Measurements from ENCODE around the gene MARCHF3.
"Not testable (repeated sequence)": the region's sequence is repeated elsewhere in the genome, so short reads cannot be mapped to it uniquely, and the experiment has no call there.

MARCHF3 gene

GRCh38 chr5:126866851-126867636, 163.3 kb downstream of the MARCHF3 start:
- DNase-seq, result no peak

DNA sequence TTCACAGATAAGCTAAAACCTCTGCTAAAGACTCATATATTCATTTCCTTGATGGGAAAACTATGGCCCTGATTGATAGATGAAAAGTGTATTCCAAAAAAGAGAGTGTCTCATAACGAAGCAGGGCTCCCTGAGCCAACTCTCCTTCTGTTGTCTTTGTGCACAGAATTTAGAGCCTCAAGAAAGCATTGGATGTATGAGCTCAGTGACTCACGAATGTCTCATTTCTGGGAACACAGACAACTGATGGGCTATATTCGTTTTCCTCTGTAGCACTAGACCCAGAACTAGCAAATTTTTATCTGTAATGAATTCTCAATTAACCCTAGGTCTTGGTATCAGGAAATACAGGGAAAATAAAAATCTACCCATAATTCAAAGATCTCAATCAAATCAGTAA, 165.1 kb downstream of the MARCHF3 start:
- no peak for DNase-seq

DNA sequence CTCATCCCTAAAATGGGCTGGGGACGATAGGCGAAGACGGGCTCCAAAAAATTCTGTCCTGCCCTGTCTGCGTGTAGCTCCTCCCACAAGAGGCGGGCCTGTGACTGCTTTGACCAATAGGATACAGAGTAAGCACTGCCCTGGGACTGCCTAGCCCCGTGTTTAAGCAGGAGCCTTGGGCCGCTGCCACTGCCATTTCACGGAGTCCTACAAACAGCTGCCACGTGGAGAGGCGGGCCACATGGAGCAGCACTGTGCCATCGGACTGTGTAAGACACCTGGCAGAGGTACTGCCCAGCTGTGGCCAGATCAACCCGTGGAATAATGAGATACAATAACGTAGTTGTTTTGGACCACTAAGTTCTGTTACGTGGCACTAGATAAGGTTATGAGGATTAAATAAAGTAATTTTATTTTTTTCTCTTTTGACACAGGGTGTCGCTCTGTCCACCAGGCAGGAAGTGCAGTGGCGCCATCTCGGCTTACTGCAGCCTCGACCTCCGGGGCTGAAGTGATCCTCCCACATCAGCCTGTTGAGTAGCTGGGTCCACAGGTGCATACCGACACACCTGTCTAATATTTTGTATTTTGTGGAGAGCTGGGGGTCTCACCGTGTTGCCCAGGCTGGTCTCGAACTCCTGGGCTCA, 166.2 kb downstream of the MARCHF3 start:
- DNase-seq, result no peak

GRCh38 chr5:126863402-126863801, 167.0 kb downstream of the MARCHF3 start:
- no peak for DNase-seq

- DNase-seq, result no peak
Measured at GRCh38 chr5:126858441-126858840, 171.9 kb downstream of the MARCHF3 start.

GRCh38 chr5:126857472-126858410, 172.6 kb downstream of the MARCHF3 start:
- no peak for DNase-seq

DNA sequence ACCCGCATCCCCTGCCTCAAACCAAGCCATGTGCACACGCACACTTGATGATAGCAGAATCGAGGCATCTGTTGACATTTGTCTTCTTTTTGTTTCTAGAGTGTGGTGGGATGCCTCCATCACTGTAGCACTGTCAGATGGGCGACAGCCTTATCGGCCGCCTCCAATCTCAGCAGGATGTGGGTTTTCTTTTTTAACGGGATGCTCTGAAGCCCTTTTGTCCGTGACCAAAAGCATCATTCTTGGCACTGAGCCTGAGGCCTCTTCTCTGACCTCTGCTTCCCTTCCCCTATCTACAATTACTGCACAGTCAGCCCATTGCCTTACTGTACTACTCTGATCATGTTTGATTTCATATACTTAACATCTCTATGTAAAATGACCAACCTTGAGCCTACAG, 175.1 kb downstream of the MARCHF3 start:
- DNase-seq, result no peak

GRCh38 chr5:126854526-126855110, 175.7 kb downstream of the MARCHF3 start:
- no peak for DNase-seq

DNA sequence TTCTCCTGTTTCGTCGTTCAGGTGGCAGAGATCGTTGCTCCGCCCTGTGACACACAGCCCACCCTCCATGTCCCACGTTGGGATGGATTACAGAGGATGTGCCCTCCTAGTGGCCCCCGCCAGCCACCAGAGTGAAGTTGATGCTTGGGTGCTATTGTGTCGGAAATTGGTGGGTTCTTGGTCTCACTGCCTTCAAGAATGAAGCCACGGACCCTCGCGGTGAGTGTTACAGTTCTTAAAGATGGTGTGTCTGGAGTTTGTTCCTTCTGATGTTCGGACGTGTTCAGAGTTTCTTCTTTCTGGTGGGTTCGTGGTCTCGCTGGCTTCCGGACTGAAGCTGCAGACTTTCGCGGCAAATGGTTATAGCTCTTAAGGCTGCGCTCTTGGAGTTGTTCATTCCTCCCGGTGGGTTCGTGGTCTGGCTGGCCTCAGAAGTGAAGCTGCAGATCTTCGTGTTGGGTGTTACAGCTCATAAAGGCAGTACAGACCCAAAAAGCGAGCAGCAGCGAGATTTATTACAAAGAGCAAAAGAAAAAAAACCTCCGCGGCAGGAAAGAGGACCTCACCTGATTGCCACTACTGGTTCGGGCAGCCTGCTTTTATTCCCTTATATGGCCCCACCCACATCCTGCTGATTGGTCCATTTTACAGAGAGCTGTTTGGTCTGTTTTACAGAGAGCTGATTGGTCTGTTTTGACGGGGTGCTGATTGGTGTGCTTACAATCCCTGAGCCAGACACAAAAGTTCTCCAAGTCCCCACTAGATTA, 176.6 kb downstream of the MARCHF3 start:
- not testable (repeated sequence) for DNase-seq

GRCh38 chr5:126852841-126853271, 177.5 kb downstream of the MARCHF3 start:
- no peak for DNase-seq

DNA sequence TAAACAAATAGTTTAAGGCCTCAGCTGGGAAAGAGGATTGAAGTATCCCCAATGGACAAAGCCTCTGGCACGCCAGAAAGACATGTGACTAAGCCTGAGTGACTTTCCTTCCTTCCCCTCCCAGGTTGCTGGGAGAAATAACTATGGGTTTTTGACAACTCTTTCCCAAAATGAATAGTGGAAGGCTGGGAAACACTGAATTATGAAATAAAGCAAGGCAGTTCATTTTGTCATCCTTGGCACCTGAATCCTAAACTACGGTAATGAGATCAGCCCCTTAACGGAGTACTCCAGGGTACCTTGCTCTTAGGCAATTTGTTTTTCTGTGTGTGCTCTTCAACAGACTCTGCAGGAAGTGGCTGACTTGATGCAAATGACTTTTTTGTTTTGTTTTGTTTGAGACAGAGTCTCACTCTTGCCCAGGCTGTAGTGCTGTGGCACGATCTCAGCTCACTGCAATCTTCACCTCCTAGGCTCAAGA, 178.2 kb downstream of the MARCHF3 start:
- DNase-seq, result no peak

GRCh38 chr5:126851501-126852011, 178.8 kb downstream of the MARCHF3 start:
- DNase-seq, result no peak

- DNase-seq, result no peak
Measured at GRCh38 chr5:126849101-126849678, 181.2 kb downstream of the MARCHF3 start.

- no peak for DNase-seq
Measured at GRCh38 chr5:126848253-126848652, 182.1 kb downstream of the MARCHF3 start.

DNA sequence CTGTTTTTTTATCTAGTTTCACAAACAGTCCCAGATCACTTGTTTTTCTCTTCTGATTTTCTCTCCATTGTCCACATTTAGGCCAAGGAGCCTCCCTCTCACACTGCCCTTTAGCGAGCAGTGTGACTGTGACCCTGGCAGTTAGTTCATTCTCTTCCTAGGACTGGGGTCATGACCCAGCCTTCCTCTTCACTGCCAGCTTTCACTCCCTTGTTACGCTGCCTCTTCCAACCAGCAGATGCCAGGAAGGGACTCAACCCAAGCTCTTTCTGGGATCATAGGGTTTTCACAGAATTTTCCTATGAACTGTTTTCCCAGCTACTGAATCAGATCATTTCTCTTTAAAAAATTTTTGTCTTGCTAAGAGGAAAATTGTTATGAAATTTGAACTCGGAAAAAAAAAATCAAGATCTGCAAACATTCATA, 182.5 kb downstream of the MARCHF3 start:
- DNase-seq, result no peak

DNA sequence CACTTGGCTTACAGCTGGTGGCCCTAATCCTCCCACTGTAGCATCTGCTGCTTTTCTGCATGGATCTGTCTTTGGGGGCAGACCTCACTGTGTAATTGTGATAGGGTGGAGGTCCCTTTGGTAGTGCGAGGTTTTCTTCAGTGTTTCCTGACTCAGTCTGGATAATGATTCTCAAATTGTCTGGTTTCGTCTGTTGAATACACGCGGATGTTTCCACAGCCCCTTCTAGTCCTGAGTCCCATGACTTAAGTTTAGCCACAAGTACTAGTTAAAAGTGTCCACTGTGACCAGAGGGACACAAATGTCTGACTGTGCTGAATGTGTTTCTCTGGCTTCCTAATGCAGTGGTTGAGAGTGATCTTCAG, 182.9 kb downstream of the MARCHF3 start:
- DNase-seq, result no peak

DNA sequence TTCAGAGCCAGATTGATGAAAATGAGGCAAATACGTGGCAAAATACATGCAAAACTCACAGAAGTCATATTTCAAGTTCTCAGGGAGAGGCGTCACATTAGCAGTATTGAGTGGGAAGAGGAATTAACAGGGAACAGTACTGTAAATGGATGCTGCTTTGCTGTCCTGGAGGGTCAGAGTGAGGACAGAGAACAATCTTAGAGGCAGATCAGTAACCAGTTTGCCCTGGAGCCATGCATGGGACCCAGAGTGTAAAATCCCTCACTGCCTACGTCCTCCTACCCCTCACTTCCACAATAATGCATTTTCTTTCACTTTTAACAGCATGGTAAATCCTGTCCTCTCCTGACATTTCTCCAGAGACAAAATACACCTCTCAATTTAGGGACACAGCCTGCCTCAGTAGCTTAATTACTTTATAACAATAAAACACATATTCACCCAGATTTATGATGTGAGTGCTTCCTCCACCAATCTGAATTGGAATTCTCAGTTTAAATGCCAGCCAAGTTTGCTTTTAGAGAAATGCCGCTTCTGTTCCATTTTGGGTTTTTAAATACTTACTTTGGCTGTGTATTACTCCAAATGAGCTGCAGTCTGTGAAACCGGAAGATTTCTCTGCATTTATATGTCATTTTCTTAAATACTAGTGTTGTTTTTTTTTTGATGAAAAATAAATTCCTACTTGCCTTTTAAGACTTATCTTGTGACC, 183.5 kb downstream of the MARCHF3 start:
- DNase-seq, result no peak

GRCh38 chr5:126846344-126846743, 184.0 kb downstream of the MARCHF3 start:
- DNase-seq, result no peak

DNA sequence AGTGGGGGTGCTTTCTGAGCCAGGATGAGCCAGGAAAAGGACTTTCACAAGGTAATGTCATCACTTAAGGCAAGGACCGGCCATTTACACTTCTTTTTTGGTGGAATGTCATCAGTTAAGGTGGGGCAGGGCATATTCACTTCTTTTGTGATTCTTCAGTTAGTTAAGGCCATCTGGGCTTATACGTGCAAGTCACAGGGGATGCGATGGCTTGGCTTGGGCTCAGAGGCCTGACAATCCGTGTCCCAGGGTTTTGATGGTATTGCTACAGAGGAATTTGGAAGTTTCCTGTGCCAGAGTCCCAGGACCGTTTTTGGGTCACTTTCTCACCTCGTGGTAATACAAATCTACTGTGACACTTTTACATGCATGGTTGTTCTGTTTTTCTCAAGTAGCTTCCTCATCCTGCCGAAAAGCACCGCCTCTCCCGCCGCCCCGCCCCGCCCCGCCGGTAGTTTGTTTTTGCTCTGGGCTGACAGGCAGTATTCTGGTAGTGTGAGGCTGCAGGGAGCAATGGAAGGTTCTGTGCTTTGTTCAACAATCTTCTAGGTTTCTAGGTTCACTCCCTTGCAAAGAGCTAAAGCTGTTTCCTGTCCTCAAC, 184.8 kb downstream of the MARCHF3 start:
- DNase-seq, result not testable (repeated sequence)

DNA sequence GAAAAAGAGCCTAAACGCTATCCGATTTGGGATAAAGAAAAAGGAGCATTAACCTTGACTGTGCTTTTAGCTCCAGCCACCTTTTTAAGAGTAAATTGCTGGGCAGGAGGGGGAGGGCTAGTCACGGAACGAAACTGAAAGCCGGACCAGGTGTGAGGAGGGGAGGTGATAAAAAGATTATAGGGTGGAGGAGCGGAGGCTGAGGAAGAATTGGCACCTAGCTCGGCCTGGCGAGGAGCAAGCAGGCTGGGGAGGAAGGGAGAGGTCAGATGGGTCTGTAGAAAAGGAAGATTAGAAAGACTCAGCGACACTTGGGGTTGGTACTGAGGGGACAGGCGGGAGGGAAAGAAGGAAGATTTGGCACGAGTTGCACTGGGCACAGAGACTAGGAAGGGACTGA, 187.0 kb downstream of the MARCHF3 start:
- DNase-seq, result not testable (repeated sequence)

All from NCI-H1694 treated with DMSO at 0.1 percent for 48 hours (cell line).